ENCODE results near the gene STX8. TPM values are rescaled to one million over a fixed set of nuclear protein-coding genes. Genes with fewer than 3 reads are reported as not detected.

The STX8 gene
- total RNA-seq, 2 donors from 2014 or later: 38.8 to 60.8 TPM

DNA sequence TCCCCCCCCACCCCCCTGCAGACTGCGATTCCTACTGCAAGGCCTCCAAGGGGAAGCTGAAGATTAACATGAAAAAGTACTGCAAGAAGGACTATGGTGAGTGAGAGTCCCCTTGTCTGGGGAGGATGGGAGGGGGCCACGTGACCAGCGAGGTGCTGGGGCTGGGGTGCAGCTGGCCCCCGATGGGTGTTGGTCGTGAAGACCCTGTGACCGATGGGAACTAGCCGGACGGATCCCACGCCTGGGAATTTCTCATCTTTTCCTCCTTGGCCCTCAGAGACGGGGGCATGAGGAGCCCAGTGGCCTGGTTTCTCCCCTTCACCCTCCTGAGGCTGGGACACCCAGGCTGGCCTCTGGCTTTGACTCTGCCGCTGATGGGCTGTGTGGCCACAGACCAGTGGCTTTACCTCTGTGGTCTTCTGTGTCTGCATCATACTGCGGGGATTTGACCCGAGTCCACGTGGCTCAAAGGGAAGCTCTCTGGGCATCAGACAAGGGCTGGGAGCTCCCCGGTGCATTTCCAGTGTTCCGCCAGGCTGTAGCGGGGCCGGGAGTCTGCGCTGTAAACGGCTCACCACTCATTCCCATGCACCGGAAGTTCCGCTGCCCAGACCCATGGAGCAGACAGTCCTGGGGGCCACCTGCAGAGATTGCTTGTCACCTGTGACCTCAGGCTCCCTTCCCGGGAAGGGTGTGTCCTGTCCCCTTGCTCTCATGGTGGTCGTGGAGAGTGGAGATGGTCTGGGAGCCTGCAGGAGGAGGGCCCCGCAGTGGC is 354.3 kb downstream of the STX8 start:
- TF ChIP-seq, protein P1, sequence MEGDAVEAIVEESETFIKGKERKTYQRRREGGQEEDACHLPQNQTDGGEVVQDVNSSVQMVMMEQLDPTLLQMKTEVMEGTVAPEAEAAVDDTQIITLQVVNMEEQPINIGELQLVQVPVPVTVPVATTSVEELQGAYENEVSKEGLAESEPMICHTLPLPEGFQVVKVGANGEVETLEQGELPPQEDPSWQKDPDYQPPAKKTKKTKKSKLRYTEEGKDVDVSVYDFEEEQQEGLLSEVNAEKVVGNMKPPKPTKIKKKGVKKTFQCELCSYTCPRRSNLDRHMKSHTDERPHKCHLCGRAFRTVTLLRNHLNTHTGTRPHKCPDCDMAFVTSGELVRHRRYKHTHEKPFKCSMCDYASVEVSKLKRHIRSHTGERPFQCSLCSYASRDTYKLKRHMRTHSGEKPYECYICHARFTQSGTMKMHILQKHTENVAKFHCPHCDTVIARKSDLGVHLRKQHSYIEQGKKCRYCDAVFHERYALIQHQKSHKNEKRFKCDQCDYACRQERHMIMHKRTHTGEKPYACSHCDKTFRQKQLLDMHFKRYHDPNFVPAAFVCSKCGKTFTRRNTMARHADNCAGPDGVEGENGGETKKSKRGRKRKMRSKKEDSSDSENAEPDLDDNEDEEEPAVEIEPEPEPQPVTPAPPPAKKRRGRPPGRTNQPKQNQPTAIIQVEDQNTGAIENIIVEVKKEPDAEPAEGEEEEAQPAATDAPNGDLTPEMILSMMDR (IDR thresholded peaks at IDR 0.05): no peak
- Histone ChIP-seq H3K27ac (no peak overlapping the region), H3K27me3 (no peaks in the 10 kb centered on the region), H3K4me1 (peaks cover 0 to 15% of the 10 kb centered on the region in 2 donors), H3K9me3 (peaks cover 0 to 2% of the 10 kb centered on the region in 2 donors), H3K36me3 (peaks cover 9% of the 10 kb centered on the region), H3K4me3 (no peak overlapping the region)
- DNase-seq (ENCODE audit: low spot score): no peak

GRCh38 chr17:9220398-9221146 is 355.0 kb downstream of the STX8 start:
- Histone ChIP-seq H3K9me3 (peaks cover 0 to 9% of the 10 kb centered on the region in 2 donors), H3K27ac (no peak overlapping the region), H3K27me3 (no peaks in the 10 kb centered on the region), H3K36me3 (peaks cover 9% of the 10 kb centered on the region), H3K4me1 (peaks cover 0 to 15% of the 10 kb centered on the region in 2 donors), H3K4me3 (no peak overlapping the region)
- TF ChIP-seq, protein P1 (IDR thresholded peaks at IDR 0.05): no peak
- DNase-seq (ENCODE audit: low spot score): no peak

DNA sequence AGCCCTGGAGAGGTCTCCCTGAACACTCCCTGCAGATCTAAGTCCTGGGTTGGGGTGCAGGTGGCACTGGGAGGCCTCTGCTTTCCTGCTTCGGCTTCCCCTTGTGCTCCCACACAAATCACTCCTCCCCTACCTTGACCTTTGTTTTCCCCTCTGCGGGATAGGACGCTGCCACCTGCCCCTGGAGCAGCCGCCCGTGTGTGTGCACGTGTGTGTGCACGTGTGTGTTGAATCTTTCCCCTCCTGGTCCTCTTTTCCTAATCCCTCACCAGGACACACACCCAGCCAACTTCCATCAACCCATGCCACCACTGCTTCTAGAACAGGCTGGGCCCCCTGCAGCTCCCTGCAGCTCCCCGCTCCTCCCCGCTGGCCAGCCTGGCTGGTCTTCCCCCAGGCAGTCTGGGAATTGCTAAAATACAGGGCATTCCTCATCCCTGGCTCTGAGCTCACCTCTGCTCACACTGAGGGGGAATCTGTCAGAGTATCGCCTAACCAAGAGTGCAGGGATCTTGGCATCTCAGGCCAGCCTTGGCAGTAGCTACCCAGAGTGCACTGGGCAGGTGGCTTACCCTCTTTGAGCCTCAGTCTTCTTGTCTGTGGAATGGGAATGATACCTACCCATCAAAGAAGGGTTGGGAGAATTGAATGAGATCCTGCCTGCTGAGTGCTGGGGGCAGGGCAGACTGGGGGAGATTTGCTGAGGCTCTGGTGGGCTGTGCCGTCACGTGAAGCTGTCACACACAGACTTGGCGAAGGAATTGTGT is 355.8 kb downstream of the STX8 start:
- Histone ChIP-seq H3K4me1 (peaks cover 0 to 15% of the 10 kb centered on the region in 2 donors), H3K27ac (no peak overlapping the region), H3K36me3 (peaks cover 9% of the 10 kb centered on the region), H3K27me3 (no peaks in the 10 kb centered on the region), H3K4me3 (no peak overlapping the region), H3K9me3 (peaks cover 0 to 17% of the 10 kb centered on the region in 2 donors)
- DNase-seq (ENCODE audit: low spot score): no peak
- TF ChIP-seq, protein P1 (IDR thresholded peaks at IDR 0.05): no peak

DNA sequence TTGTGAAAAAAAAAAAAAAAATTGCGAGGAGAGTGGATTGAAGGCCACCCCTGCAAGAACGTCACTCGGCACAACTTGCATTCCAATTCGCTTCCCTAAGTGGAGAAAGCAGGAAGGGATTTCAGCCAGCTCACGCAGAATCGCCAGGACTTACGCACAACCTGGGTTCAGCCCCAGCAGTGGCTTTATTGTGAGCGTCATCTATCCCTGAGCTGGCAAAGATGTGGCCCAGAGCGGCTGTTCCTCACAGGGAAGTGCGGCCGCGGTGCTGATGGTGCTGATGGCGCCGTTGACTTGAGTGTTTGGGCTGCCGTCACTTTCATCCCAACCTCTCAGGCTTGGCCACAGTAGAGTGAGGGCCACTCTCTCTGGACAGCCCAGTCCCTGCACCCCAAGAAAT is 356.7 kb downstream of the STX8 start:
- peak; percentile 69 for DNase-seq (ENCODE audit: low spot score)
- H3K36me3 ChIP-seq: peaks cover 9% of the 10 kb centered on the region
- H3K4me3 ChIP-seq: no peak overlapping the region
- peaks cover 0 to 18% of the 10 kb centered on the region in 2 donors for H3K9me3 ChIP-seq
- TF ChIP-seq, protein P1 (IDR thresholded peaks at IDR 0.05): no peak
- no peaks in the 10 kb centered on the region for H3K27me3 ChIP-seq
- H3K27ac ChIP-seq: no peak overlapping the region
- H3K4me1 ChIP-seq: peaks cover 0 to 15% of the 10 kb centered on the region in 2 donors

GRCh38 chr17:9218064-9218635 is 357.5 kb downstream of the STX8 start:
- DNase-seq (ENCODE audit: low spot score): no peak
- H3K27ac ChIP-seq: peak overlapping the region; percentile 37 to 57
- H3K4me1 ChIP-seq: peaks cover 0 to 15% of the 10 kb centered on the region in 2 donors
- H3K27me3 ChIP-seq: no peaks in the 10 kb centered on the region
- H3K9me3 ChIP-seq: peaks cover 0 to 18% of the 10 kb centered on the region in 2 donors
- TF ChIP-seq, protein P1 (IDR thresholded peaks at IDR 0.05): no peak
- H3K36me3 ChIP-seq: peaks cover 9% of the 10 kb centered on the region
- H3K4me3 ChIP-seq: no peak overlapping the region
